ENCODE measurements around the gene KRTAP4-11. TPM values are rescaled to one million over a fixed set of nuclear protein-coding genes. Genes with fewer than 3 reads are reported as not detected.

Gene KRTAP4-11
- not detected in 2 replicates for total RNA-seq

DNA sequence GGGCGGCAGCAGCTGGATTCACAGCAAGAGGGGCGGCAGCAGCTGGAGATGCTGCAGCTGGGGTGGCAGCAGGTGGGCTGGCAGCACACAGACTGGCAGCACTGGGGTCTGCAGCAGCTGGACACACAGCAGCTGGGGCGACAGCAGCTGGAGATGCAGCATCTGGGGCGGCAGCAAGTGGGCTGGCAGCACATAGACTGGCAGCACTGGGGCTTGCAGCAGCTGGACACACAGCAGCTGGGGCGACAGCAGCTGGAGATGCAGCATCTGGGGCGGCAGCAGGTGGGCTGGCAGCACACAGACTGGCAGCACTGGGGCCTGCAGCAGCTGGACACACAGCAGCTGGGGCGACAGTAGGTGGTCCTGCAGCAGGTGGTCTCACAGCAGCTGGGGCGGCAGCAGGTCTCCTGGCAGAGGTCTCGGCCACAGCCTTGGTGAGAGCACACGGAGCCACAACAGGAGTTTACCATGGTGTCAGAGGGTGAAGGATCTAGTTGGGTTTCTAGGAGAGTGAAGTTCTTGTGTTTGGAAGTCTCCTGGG is at the start of gene KRTAP4-11:
KRTAP4-11 (minus strand) TSS at position 528 of the 541 bp plus-strand sequence; CDS start at position 470, 58 bp downstream.

DNA sequence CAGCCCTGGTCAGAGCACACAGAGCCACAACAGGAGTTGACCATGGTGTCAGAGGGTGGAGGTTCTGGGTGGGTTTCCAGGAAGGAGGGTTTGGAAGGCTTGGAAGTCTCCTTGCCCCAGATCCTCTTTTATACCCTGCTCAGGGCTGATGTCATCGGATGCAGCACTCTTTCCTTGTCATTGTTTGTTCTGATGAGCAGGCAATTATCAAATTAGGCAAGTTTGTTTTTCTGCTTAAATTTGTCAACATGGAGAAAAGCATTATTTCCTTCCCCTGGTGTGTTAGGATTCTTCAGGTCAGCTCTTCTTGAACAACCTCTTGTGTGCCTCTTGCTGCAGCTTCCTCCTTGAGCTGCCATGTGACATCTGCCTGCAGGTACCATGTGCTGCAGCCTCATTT is 42.5 kb upstream of the KRTAP4-11 start, which contains the start of gene KRTAP4-4:
KRTAP4-4 (minus strand) TSS at position 101 of the 400 bp plus-strand sequence; CDS start at position 44, 57 bp downstream.

DNA sequence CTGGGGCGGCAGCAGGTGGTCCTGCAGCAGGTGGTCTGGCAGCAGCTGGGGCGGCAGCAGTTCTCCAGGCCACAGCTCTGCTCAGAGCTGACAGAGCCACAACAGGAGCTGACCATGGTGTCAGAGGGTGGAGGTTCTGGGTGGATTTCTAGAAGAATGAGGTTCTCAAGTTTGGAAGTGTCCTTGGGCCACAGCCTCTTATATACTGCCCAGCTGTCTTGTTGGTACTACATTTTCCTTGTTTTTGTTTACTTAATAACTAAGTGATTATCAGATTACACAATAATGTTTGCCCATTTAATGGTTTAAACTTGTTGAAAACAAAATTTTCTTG is 31.4 kb upstream of the KRTAP4-11 start, which contains the start of gene KRTAP4-5:
KRTAP4-5 (minus strand) TSS at position 174 of the 334 bp plus-strand sequence; CDS start at position 116, 58 bp downstream.

DNA sequence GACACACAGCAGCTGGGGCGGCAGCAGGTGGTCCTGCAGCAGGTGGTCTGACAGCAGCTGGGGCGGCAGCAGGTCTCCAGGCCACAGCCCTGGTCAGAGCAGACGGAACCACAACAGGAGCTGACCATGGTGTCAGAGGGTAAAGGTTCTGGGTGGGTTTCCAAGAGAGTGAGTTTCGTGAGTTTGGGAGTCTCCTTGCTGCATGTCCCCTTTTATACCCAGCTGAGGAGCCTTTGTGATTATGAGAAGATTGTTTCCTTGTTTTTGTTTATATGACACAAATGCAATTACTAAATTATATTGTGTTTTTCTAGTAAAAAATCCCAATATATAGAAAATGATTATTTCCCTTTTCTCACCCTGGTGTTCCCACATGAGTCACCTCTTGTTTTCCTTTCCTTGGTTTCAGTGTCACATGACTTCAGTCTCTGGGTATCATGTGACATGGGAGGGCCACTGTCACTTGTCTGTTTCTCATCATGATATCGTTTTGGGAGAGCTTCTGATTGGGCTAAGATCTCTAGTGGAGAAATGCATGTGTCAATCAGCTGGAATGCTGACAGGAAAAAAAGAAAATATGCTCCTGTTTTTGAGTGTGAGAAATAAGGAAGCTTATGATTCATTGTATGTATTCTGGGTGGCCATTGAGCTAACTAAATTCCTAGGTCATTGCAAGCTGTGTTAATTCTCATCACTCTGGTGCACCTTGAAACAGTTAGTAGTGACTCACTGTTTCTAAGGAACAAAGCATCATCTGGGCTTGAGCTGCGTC is 22.4 kb upstream of the KRTAP4-11 start, which contains the start of gene KRTAP4-6:
KRTAP4-6 (minus strand) TSS at position 185 of the 772 bp plus-strand sequence; CDS start at position 128, 57 bp downstream.

DNA sequence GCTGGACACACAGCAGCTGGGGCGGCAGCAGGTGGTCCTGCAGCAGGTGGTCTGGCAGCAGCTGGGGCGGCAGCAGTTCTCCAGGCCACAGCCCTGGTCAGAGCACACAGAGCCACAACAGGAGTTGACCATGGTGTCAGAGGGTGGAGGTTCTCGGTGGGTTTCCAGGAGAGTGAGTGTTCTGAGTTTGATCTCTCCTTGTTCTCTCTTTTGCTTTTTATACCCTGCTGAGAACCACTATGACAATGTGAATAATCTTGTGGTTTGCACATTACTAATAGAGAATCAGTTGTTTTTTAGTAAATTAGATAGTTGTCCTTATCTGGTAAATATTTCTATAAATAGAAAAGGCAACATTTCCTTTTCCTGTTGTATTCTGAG is 5.8 kb upstream of the KRTAP4-11 start, which contains the start of gene KRTAP4-12:
KRTAP4-12 (minus strand) TSS at position 192 of the 381 bp plus-strand sequence; CDS start at position 132, 60 bp downstream.

DNA sequence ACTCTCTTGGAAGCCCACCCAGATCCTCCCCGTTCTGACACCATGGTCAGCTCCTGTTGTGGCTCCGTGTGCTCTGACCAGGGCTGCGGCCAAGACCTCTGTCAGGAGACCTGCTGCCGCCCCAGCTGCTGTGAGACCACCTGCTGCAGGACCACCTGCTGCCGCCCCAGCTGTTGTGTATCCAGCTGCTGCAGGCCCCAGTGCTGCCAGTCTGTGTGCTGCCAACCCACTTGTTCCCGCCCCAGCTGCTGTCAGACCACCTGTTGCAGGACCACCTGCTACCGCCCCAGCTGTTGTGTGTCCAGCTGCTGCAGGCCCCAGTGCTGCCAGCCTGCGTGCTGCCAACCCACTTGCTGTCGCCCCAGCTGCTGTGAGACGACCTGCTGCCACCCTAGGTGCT is 12.8 kb downstream of the KRTAP4-11 start, which contains the start of gene KRTAP4-9:
KRTAP4-9 (plus strand) TSS at position 43 of the 400 bp plus-strand sequence; CDS start at position 43, 0 bp downstream.

DNA sequence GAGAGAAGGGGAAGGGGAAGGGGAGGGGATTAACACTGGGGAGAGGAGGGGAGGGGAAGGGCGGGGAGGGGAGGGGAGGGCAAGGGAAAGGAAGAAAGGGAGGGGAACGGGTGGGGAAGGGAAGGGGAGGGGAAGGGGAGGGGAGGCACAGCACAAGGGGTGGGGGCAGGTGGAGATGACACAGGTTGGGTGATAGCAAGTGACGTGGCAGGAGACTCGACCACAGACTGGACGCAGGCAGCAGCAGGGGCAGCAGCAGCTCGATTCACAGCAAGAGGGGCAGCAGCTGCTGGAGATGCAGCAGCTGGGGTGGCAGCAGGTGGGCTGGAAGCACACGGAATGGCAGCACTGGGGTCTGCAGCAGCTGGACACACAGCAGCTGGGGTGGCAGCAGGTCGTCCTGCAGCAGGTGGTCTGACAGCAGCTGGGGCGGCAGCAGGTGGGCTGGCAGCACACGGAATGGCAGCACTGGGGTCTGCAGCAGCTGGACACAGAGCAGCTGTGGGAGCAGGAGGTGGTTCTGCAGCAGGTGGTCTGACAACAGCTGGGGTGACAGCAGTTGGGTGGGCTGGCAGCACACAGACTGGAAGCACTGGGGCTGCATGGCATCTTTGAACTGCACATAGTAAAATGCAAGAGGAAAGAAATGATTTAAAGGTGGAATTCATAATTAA is 16.4 kb downstream of the KRTAP4-11 start, which contains the start of gene KRTAP4-16:
KRTAP4-16 (minus strand) TSS at position 624 of the 674 bp plus-strand sequence; CDS start at position 624, 0 bp downstream.

DNA sequence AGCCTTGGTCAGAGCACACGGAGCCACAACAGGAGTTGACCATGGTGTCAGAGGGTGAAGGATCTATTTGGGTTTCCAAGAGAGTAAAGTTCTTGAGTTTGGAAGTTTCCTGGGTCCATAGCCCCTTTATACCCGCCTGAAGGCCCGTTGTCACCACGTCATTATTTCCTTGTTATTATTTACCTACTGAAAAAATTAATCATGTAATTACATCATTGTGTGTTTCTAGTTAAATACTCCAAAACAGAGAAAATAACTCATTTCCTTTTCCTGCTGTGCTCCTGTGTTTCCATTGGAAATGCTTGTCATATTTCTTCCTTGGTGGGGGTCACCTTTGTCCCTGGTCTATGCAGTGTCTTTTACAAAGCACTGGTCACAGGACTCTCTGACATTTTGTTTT is 20.1 kb downstream of the KRTAP4-11 start, which contains the start of gene KRTAP4-8:
KRTAP4-8 (minus strand) TSS at position 101 of the 400 bp plus-strand sequence; CDS start at position 43, 58 bp downstream.

DNA sequence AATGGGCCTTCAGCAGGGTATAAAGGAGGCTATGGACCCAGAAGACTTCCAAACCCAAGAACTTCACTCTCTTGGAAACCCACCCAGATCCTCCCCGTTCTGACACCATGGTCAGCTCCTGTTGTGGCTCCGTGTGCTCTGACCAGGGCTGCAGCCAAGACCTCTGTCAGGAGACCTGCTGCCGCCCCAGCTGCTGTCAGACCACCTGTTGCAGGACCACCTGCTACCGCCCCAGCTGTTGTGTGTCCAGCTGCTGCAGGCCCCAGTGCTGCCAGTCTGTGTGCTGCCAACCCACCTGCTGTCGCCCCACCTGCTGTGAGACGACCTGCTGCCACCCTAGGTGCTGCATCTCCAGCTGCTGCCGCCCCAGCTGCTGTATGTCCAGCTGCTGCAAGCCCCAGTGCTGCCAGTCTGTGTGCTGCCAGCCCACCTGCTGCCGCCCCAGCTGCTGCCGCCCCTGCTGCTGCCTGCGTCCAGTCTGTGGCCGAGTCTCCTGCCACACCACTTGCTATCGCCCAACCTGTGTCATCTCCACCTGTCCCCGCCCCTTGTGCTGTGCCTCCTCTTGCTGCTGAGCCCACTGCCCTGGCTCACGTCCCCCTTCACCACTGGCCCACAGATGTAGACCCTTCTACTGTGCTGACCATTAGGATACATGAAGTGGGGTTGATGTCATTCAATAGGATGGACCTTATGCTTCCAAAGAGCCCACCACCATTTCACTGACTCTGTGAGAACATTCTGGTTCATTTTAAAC is 33.9 kb downstream of the KRTAP4-11 start, which contains the start of gene KRTAP4-7:
KRTAP4-7 (plus strand) TSS at position 51 of the 757 bp plus-strand sequence; CDS start at position 108, 57 bp downstream.

Other genes starting within 250 kb of the KRTAP4-11 start
- gene KRT20, start 233.1 kb downstream of the KRTAP4-11 start, total RNA-seq, result not detected in 2 replicates
- not detected in 2 replicates for gene KRT23, start 180.7 kb downstream of the KRTAP4-11 start, total RNA-seq
- not detected in 2 replicates for gene KRT39, start 151.4 kb downstream of the KRTAP4-11 start, total RNA-seq
- not detected in 2 replicates for gene KRT40, start 134.0 kb downstream of the KRTAP4-11 start, total RNA-seq
- not detected in 2 replicates for gene KRTAP3-3, start 124.2 kb downstream of the KRTAP4-11 start, total RNA-seq
- gene KRTAP3-2, start 118.5 kb downstream of the KRTAP4-11 start, total RNA-seq, result not detected in 2 replicates
- not detected in 2 replicates for gene KRTAP3-1, start 109.2 kb downstream of the KRTAP4-11 start, total RNA-seq
- not detected in 2 replicates for gene KRTAP1-5, start 91.2 kb downstream of the KRTAP4-11 start, total RNA-seq
- gene KRTAP1-4, start 88.2 kb downstream of the KRTAP4-11 start, total RNA-seq, result not detected in 2 replicates
- not detected in 2 replicates for gene KRTAP1-3, start 83.5 kb downstream of the KRTAP4-11 start, total RNA-seq
- not detected in 2 replicates for gene KRTAP1-1, start 76.9 kb downstream of the KRTAP4-11 start, total RNA-seq
- not detected in 2 replicates for gene KRTAP2-1, start 71.1 kb downstream of the KRTAP4-11 start, total RNA-seq
- not detected in 2 replicates for gene KRTAP2-2, start 63.1 kb downstream of the KRTAP4-11 start, total RNA-seq
- not detected in 2 replicates for gene KRTAP2-3, start 58.3 kb downstream of the KRTAP4-11 start, total RNA-seq
- not detected in 2 replicates for gene KRTAP2-4, start 52.5 kb downstream of the KRTAP4-11 start, total RNA-seq
- gene KRTAP4-7, start 34.2 kb downstream of the KRTAP4-11 start, total RNA-seq, result not detected in 2 replicates
- not detected in 2 replicates for gene KRTAP4-8, start 20.2 kb downstream of the KRTAP4-11 start, total RNA-seq
- not detected in 2 replicates for gene KRTAP4-16, start 16.2 kb downstream of the KRTAP4-11 start, total RNA-seq
- not detected in 2 replicates for gene KRTAP4-9, start 13.0 kb downstream of the KRTAP4-11 start, total RNA-seq
- not detected in 2 replicates for gene KRTAP4-12, start 5.8 kb upstream of the KRTAP4-11 start, total RNA-seq
- gene KRTAP4-6, start 22.2 kb upstream of the KRTAP4-11 start, total RNA-seq, result not detected in 2 replicates
- not detected in 2 replicates for gene KRTAP4-5, start 31.5 kb upstream of the KRTAP4-11 start, total RNA-seq
- not detected in 2 replicates for gene KRTAP4-4, start 42.4 kb upstream of the KRTAP4-11 start, total RNA-seq
- gene KRTAP4-3, start 49.8 kb upstream of the KRTAP4-11 start, total RNA-seq, result not detected in 2 replicates
- not detected in 2 replicates for gene KRTAP4-2, start 59.8 kb upstream of the KRTAP4-11 start, total RNA-seq
- not detected in 2 replicates for gene KRTAP4-1, start 66.5 kb upstream of the KRTAP4-11 start, total RNA-seq
- gene KRTAP9-1, start 71.5 kb upstream of the KRTAP4-11 start, total RNA-seq, result not detected in 2 replicates
- not detected in 2 replicates for gene KRTAP9-2, start 108.3 kb upstream of the KRTAP4-11 start, total RNA-seq
- not detected in 2 replicates for gene KRTAP9-3, start 114.1 kb upstream of the KRTAP4-11 start, total RNA-seq
- not detected in 2 replicates for gene KRTAP9-8, start 119.6 kb upstream of the KRTAP4-11 start, total RNA-seq
- gene KRTAP9-4, start 131.3 kb upstream of the KRTAP4-11 start, total RNA-seq, result not detected in 2 replicates
- not detected in 2 replicates for gene KRTAP9-9, start 137.0 kb upstream of the KRTAP4-11 start, total RNA-seq
- gene KRTAP9-6, start 147.0 kb upstream of the KRTAP4-11 start, total RNA-seq, result not detected in 2 replicates
- gene KRTAP9-7, start 157.3 kb upstream of the KRTAP4-11 start, total RNA-seq, result not detected in 2 replicates
- not detected in 2 replicates for gene KRTAP29-1, start 184.5 kb upstream of the KRTAP4-11 start, total RNA-seq
- gene KRTAP16-1, start 190.9 kb upstream of the KRTAP4-11 start, total RNA-seq, result not detected in 2 replicates
- gene KRTAP17-1, start 197.3 kb upstream of the KRTAP4-11 start, total RNA-seq, result not detected in 2 replicates
- not detected in 2 replicates for gene KRT33A, start 232.5 kb upstream of the KRTAP4-11 start, total RNA-seq